H1 (cell line): ENCODE measurements around the gene GRAMD4. TPM values are rescaled to one million over a fixed set of nuclear protein-coding genes. Genes with fewer than 3 reads are reported as not detected.

ENCODE experiments used
- CTCF ChIA-PET: fragments of 300-600 bp; sonication (Branson Sonifier 250); formaldehyde crosslinking; loops from one replicate; lab custom pipeline; 2021; ENCODE audit not compliant: partially characterized antibody; lab: Charles Lee
- POLR2A ChIA-PET: fragments of 300-600 bp; sonication (Branson Sonifier 250); formaldehyde crosslinking; loops from one replicate; lab custom pipeline; 2021; ENCODE audit warnings: inconsistent platforms; ENCODE audit not compliant: partially characterized antibody; lab: Charles Lee
- DNase-seq, 2 experiments: peaks; one replicate each; pipeline versions ENCODE4 v3.0.0 to v3.0.0-alpha.2; 2010 to 2022; ENCODE audit warnings: low spot score in 2 of 2, low read depth in 1 of 2, mixed read lengths in 1 of 2
- FAIRE-seq: peaks from 2 replicates; lab custom pipeline; 2011; peaks lifted over from hg19 to GRCh38; lab: Jason Lieb, UNC
- H2AFZ ChIP-seq: 2 replicates; pipeline ENCODE4 v1.8.1; 2012; ENCODE audit warnings: low read length, inconsistent platforms
- H2AK5ac ChIP-seq: 2 replicates; pipeline ENCODE4 v1.6.1; 2013; ENCODE audit warnings: low read depth, low read length
- H2BK120ac ChIP-seq: replicated peaks from 2 replicates; pipeline ENCODE3; 2013; ENCODE audit warnings: low read depth, low read length, inconsistent platforms
- H2BK12ac ChIP-seq: 2 replicates; pipeline ENCODE4 v1.6.1; 2013; ENCODE audit warnings: low read depth, low read length
- H2BK15ac ChIP-seq: 2 replicates; pipeline ENCODE4 v1.6.1; 2013; ENCODE audit warnings: low read length
- H2BK20ac ChIP-seq: 2 replicates; pipeline ENCODE4 v1.6.1; 2013; ENCODE audit warnings: low read length
- H2BK5ac ChIP-seq: 2 replicates; pipeline ENCODE4 v1.6.1; 2013; ENCODE audit warnings: low read depth, low read length
- H3K14ac ChIP-seq: 2 replicates; pipeline ENCODE4 v1.6.1; 2013; ENCODE audit warnings: inconsistent platforms; ENCODE audit not compliant: insufficient read length
- H3K18ac ChIP-seq: 2 replicates; pipeline ENCODE4 v1.6.1; 2013; ENCODE audit warnings: low read length; ENCODE audit errors: extremely low read depth
- H3K23ac ChIP-seq: 2 replicates; pipeline ENCODE4 v1.6.1; 2013; ENCODE audit warnings: inconsistent platforms; ENCODE audit not compliant: insufficient read length
- H3K23me2 ChIP-seq: 2 replicates; pipeline ENCODE4 v1.6.1; 2013; ENCODE audit warnings: low read depth, low read length
- H3K27ac ChIP-seq: 2 replicates; pipeline ENCODE4 v1.6.1; 2011; ENCODE audit warnings: low read depth, low read length, inconsistent platforms
- H3K27me3 ChIP-seq, 4 experiments: replicated peaks in 1 of 4; 1 replicate in 1 of 4; 2 replicates in 3 of 4; pipeline versions ENCODE4 v1.6.1 to v1.8.1; 2011 to 2013; ENCODE audit warnings: low read length in 3 of 4, mild to moderate bottlenecking in 3 of 4, inconsistent platforms in 2 of 4, mixed read lengths in 2 of 4, moderate library complexity in 1 of 4; ENCODE audit not compliant: control insufficient read depth in 3 of 4, insufficient read depth in 3 of 4; ENCODE audit errors: extremely low read depth in 1 of 4
- H3K36me3 ChIP-seq, 4 experiments: 2 replicates each; pipeline versions ENCODE4 v1.6.1 to v1.8.1; 2011 to 2013; ENCODE audit warnings: mild to moderate bottlenecking in 4 of 4, low read length in 3 of 4, moderate library complexity in 2 of 4, control low read depth in 1 of 4, inconsistent platforms in 1 of 4; ENCODE audit not compliant: insufficient read depth in 4 of 4, control insufficient read depth in 2 of 4
- H3K4ac ChIP-seq: replicated peaks from 2 replicates; pipeline ENCODE3; 2013; ENCODE audit warnings: low read length, low read depth, mixed read lengths, inconsistent platforms; ENCODE audit not compliant: insufficient read length
- H3K4me1 ChIP-seq, 4 experiments: replicated peaks in 1 of 4; 1 replicate in 1 of 4; 2 replicates in 3 of 4; pipeline versions ENCODE4 v1.6.1 to v1.8.1; 2011 to 2013; ENCODE audit warnings: low read length in 3 of 4, inconsistent platforms in 2 of 4, mixed read lengths in 1 of 4; ENCODE audit not compliant: insufficient read depth in 4 of 4, control insufficient read depth in 3 of 4
- H3K4me2 ChIP-seq, 2 experiments: 2 replicates each; pipeline versions ENCODE4 v1.6.1 to v1.8.1; 2011 to 2013; ENCODE audit warnings: low read depth in 2 of 2, low read length in 2 of 2, control low read depth in 1 of 2, inconsistent platforms in 1 of 2, mild to moderate bottlenecking in 1 of 2; ENCODE audit not compliant: insufficient read depth in 1 of 2
- H3K4me3 ChIP-seq, 4 experiments: fragments of 200-600, 300-600 bp in 1 of 4; sonication (generic), shearing (Covaris generic), sonication (Bioruptor Twin) in 1 of 4; 2 replicates each; pipeline versions ENCODE4 v1.5.1 to v1.8.1; 2011 to 2016; ENCODE audit warnings: low read length in 4 of 4, low read depth in 3 of 4, control low read depth in 2 of 4, inconsistent platforms in 2 of 4, mild to moderate bottlenecking in 2 of 4, mixed read lengths in 1 of 4, moderate library complexity in 1 of 4; ENCODE audit not compliant: insufficient read depth in 2 of 4; ENCODE audit errors: extremely low read depth in 1 of 4
- H3K56ac ChIP-seq: replicated peaks from 2 replicates; pipeline ENCODE3; 2013; ENCODE audit warnings: low read depth, mild to moderate bottlenecking, mixed read lengths, low read length, inconsistent platforms; ENCODE audit not compliant: insufficient read length
- H3K79me1 ChIP-seq: 2 replicates; pipeline ENCODE4 v1.6.1; 2013; ENCODE audit warnings: low read depth, low read length, control low read depth
- H3K79me2 ChIP-seq, 2 experiments: 2 replicates each; pipeline versions ENCODE4 v1.6.1 to v1.8.1; 2012 to 2013; ENCODE audit warnings: low read length in 2 of 2, mild to moderate bottlenecking in 2 of 2, inconsistent platforms in 1 of 2; ENCODE audit not compliant: insufficient read depth in 2 of 2, control insufficient read depth in 1 of 2
- H3K9ac ChIP-seq, 4 experiments: replicated peaks in 1 of 4; 1 replicate in 1 of 4; 2 replicates in 3 of 4; pipeline versions ENCODE4 v1.6.1 to v1.8.1; 2011 to 2013; ENCODE audit warnings: low read depth in 3 of 4, low read length in 3 of 4, control low read depth in 2 of 4, mild to moderate bottlenecking in 2 of 4, moderate library complexity in 2 of 4, inconsistent platforms in 1 of 4; ENCODE audit errors: extremely low read depth in 1 of 4
- H3K9me3 ChIP-seq, 2 experiments: 2 replicates each; pipeline versions ENCODE4 v1.6.1 to v1.8.1; 2012 to 2013; ENCODE audit warnings: mild to moderate bottlenecking in 2 of 2, moderate library complexity in 2 of 2, control low read depth in 1 of 2, inconsistent platforms in 1 of 2, low read depth in 1 of 2, low read length in 1 of 2, mixed read lengths in 1 of 2; ENCODE audit not compliant: insufficient read depth in 2 of 2
- H4K20me1 ChIP-seq, 2 experiments: replicated peaks in 1 of 2; 2 replicates each; pipeline versions ENCODE3 to v1.8.1; 2011 to 2013; ENCODE audit warnings: inconsistent platforms in 2 of 2, low read length in 2 of 2, mild to moderate bottlenecking in 1 of 2; ENCODE audit not compliant: insufficient read depth in 2 of 2, control insufficient read depth in 1 of 2
- H4K5ac ChIP-seq: 2 replicates; pipeline ENCODE4 v1.6.1; 2013; ENCODE audit warnings: low read length, low read depth, mixed read lengths, inconsistent platforms; ENCODE audit not compliant: insufficient read length
- H4K8ac ChIP-seq: 2 replicates; pipeline ENCODE4 v1.8.0; 2013; ENCODE audit warnings: mild to moderate bottlenecking, moderate library complexity, low read length, inconsistent platforms; ENCODE audit not compliant: insufficient read depth; ENCODE audit errors: extremely low read depth
- H4K91ac ChIP-seq: replicated peaks from 2 replicates; pipeline ENCODE3; 2013; ENCODE audit warnings: low read length, mixed read lengths, inconsistent platforms; ENCODE audit not compliant: insufficient read length
- GTF2F1 ChIP-seq: IDR thresholded peaks from 2 replicates; pipeline ENCODE4 v1.6.1; 2012; ENCODE audit warnings: low read depth, low read length, improper control_type of control experiment, borderline replicate concordance
- NRF1 ChIP-seq: IDR thresholded peaks from 2 replicates; pipeline ENCODE4 v1.6.1; 2011; ENCODE audit warnings: mild to moderate bottlenecking, low read depth, low read length, improper control_type of control experiment
- SIN3A ChIP-seq, 2 experiments: IDR thresholded peaks in 1 of 2; conservative IDR thresholded peaks in 1 of 2; 2 replicates each; pipeline ENCODE4 v1.6.1; 2011 to 2012; ENCODE audit warnings: low read length in 2 of 2, improper control_type of control experiment in 1 of 2, low read depth in 1 of 2, mild to moderate bottlenecking in 1 of 2
- WGBS, 2 experiments: shearing (Covaris generic) in 1 of 2; methylation state at CpG; one replicate each; pipeline versions ENCODE4 v1.1.6 to v1.1.7; 2013 to 2015; ENCODE audit warnings: low lambda C conversion rate in 2 of 2, mixed read lengths in 2 of 2, inconsistent platforms in 1 of 2, low coverage in 1 of 2, missing lambda C conversion rate in 1 of 2; ENCODE audit not compliant: insufficient replicate concordance in 2 of 2, insufficient coverage in 1 of 2, insufficient read length in 1 of 2; ENCODE audit errors: extremely low coverage in 1 of 2, missing lambda C conversion rate in 1 of 2; 5-methylcytosine and 5-hydroxymethylcytosine counted together
- polyA plus RNA-seq, 7 experiments: library from polyadenylated mRNA; depleted of rRNA in 3 of 7; stranded (reverse) in 5 of 7; unstranded in 2 of 7; fragments of >200 nt in 5 of 7; fragments of 200-250 nt in 2 of 7; gene quantifications; 1 replicate in 5 of 7; 2 replicates in 1 of 7; 4 replicates in 1 of 7; pipeline versions ENCODE4 v1.2.1 to v1.2.3, GENCODE V29; 2011 to 2013; ENCODE audit warnings: missing spikeins in 2 of 7, mixed read lengths in 2 of 7
- total RNA-seq: library from RNA; stranded (reverse); fragmentation: NEBNext Ultra II Directional; extraction: Animal tissue kit (Norgen Biotek cat#: 25700); gene quantifications from 2 replicates; pipeline ENCODE4 v1.2.1, GENCODE V29; 2021

GRAMD4 gene
- total and polyA plus RNA-seq, 2 of the 8 experiments (the other 6 are each of a cell fraction or from before 2014, with no cell fraction given), result 7.9 to 25.6 TPM

GRCh38 chr22:46625843-46626349 is 5.7 kb downstream of the GRAMD4 start:
- ChIA-PET POLR2A (interaction anchor here (1.3 to 1.4 kb wide), 2 partner anchors 10 to 62 kb away, joined by 3 read pairs; no protein-coding TSS in a partner anchor), CTCF (no interaction called here)
- Histone ChIP-seq H3K27ac (no peak overlapping the region; the same call in 1 of the 2 replicates), H3K79me1 (peaks cover 6% of the 10 kb centered on the region; the same call in 1 of the 2 replicates), H4K20me1 (no peaks in the 10 kb centered on the region), H2BK15ac (peak overlapping the region; percentile 72; the same call in 1 of the 2 replicates), H3K36me3 (no peaks in the 10 kb centered on the region), H2AFZ (no peak overlapping the region), H3K9me3 (no peaks in the 10 kb centered on the region), H4K91ac (peak overlapping the region; percentile 52), H3K56ac (no peak overlapping the region), H3K14ac (no peak overlapping the region), H3K4ac (no peak overlapping the region), H2BK120ac (no peak overlapping the region), H2BK12ac (peak overlapping the region; percentile 75; the same call in 1 of the 2 replicates), H4K5ac (no peak overlapping the region), H3K23ac (no peak overlapping the region), H3K18ac (peak overlapping the region; percentile 60), H2BK20ac (no peak overlapping the region), H3K4me3 (no peak overlapping the region), H3K79me2 (no peaks in the 10 kb centered on the region), H2AK5ac (peak overlapping the region; percentile 60; the same call in 1 of the 2 replicates), H3K4me1 (peaks cover 0 to 20% (median 14%) of the 10 kb centered on the region in 4 experiments; a peak in 5 of 7 replicates), H3K27me3 (no peaks in the 10 kb centered on the region), H4K8ac (no peak overlapping the region), H3K9ac (no peak overlapping the region), H3K4me2 (no peak overlapping the region), H3K23me2 (no peaks in the 10 kb centered on the region), H2BK5ac (peak overlapping the region; percentile 44; the same call in 1 of the 2 replicates)
- TF ChIP-seq GTF2F1, result no peak
- no peak for TF ChIP-seq NRF1
- no peak for TF ChIP-seq SIN3A (conservative IDR thresholded peaks at IDR 0.05 in 1 of 2, IDR thresholded peaks at IDR 0.05 in 1 of 2; ENCODE audit: low read depth in 1 of 2, low read length in 2 of 2)
- WGBS, 2 experiments, result 87% methylated on average over 19 of the region's 21 CpGs; no CpG with 5 or more reads in 1 of the 2 experiments
- DNase-seq (no peak), FAIRE-seq (no peak)
